DND-41 (cell line): ENCODE results near the gene VANGL1.

Experiments used
- ATAC-seq: fragments of 200-7000 bp; cut with Tn5 transposase; 3 replicates; pipeline ENCODE4 v1.9.1; 2021; ENCODE audit warnings: low read depth; ENCODE audit not compliant: insufficient read depth
- DNase-seq: peaks from one replicate; pipeline ENCODE4 v3.0.0-alpha.2; 2020
- H2AFZ ChIP-seq: 2 replicates; pipeline ENCODE4 v1.6.0; 2012; ENCODE audit warnings: low read depth, low read length
- H3K27ac ChIP-seq: 2 replicates; pipeline ENCODE4 v1.5.1; 2012; ENCODE audit warnings: low read length, inconsistent platforms
- H3K27me3 ChIP-seq: fragments of 200-600 bp; sonication (generic); 2 replicates; pipeline ENCODE4 v1.6.0; 2012; ENCODE audit warnings: low read length, mild to moderate bottlenecking, inconsistent platforms; ENCODE audit not compliant: insufficient read depth, poor library complexity
- H3K36me3 ChIP-seq: 2 replicates; pipeline ENCODE4 v1.5.1; 2012; ENCODE audit warnings: low read length, inconsistent platforms; ENCODE audit not compliant: insufficient read depth
- H3K4me1 ChIP-seq: 2 replicates; pipeline ENCODE4 v1.5.1; 2012; ENCODE audit warnings: mild to moderate bottlenecking, low read length; ENCODE audit not compliant: insufficient read depth
- H3K4me2 ChIP-seq: 2 replicates; pipeline ENCODE4 v1.6.0; 2012; ENCODE audit warnings: mild to moderate bottlenecking, moderate library complexity, low read length, inconsistent platforms; ENCODE audit not compliant: insufficient read depth
- H3K4me3 ChIP-seq, 2 experiments: fragments of 200-600 bp in 1 of 2; shearing (Covaris generic) in 1 of 2; 2 replicates each; pipeline ENCODE4 v1.5.1; 2012 to 2016; ENCODE audit warnings: inconsistent platforms in 2 of 2, low read length in 2 of 2, mild to moderate bottlenecking in 2 of 2, low read depth in 1 of 2, moderate library complexity in 1 of 2
- H3K79me2 ChIP-seq: 2 replicates; pipeline ENCODE4 v1.6.0; 2012; ENCODE audit warnings: low read length, inconsistent platforms; ENCODE audit not compliant: insufficient read depth
- H3K9ac ChIP-seq: 2 replicates; pipeline ENCODE4 v1.6.0; 2012; ENCODE audit warnings: low read depth, mild to moderate bottlenecking, inconsistent platforms, low read length, moderate library complexity
- H3K9me3 ChIP-seq: 2 replicates; pipeline ENCODE4 v1.5.1; 2012; ENCODE audit warnings: low read length, moderate library complexity, mild to moderate bottlenecking, inconsistent platforms; ENCODE audit not compliant: insufficient read depth, severe bottlenecking
- H4K20me1 ChIP-seq: 2 replicates; pipeline ENCODE4 v1.6.0; 2012; ENCODE audit warnings: low read length; ENCODE audit not compliant: insufficient read depth
- CTCF ChIP-seq: IDR thresholded peaks from 2 replicates; pipeline ENCODE4 v1.5.1; 2012; ENCODE audit warnings: borderline replicate concordance, low read length, moderate library complexity, mild to moderate bottlenecking; ENCODE audit not compliant: poor library complexity, severe bottlenecking; ENCODE audit errors: extremely low read depth
- EZH2 ChIP-seq: IDR thresholded peaks from 3 replicates; pipeline ENCODE4 v1.6.1; 2012; ENCODE audit warnings: borderline replicate concordance, low read depth, mild to moderate bottlenecking, moderate library complexity, low read length, inconsistent platforms; ENCODE audit not compliant: severe bottlenecking

The VANGL1 gene

GRCh38 chr1:115594600-115594999, 47.2 kb upstream of the VANGL1 start:
- ATAC-seq (no peak), DNase-seq (no peak)
- TF ChIP-seq CTCF, result no peak
- no peak for TF ChIP-seq EZH2

GRCh38 chr1:115595279-115596079, 46.3 kb upstream of the VANGL1 start:
- Histone ChIP-seq H3K4me2 (no peak overlapping the region), H3K79me2 (no peaks in the 10 kb centered on the region), H3K4me1 (no peaks in the 10 kb centered on the region), H2AFZ (no peak overlapping the region), H3K36me3 (no peaks in the 10 kb centered on the region), H4K20me1 (no peaks in the 10 kb centered on the region), H3K9me3 (no peaks in the 10 kb centered on the region), H3K27me3 (no peaks in the 10 kb centered on the region), H3K4me3 (no peak overlapping the region), H3K27ac (no peak overlapping the region), H3K9ac (no peak overlapping the region)
- DNase-seq, result peak; percentile 77
- TF ChIP-seq EZH2 (no peak), CTCF (peak; percentile 96)
- ATAC-seq, result peak; percentile 93

More at GRCh38 chr1:115594600-115594999, 47.2 kb upstream of the VANGL1 start:
- H3K4me1 ChIP-seq, result no peaks in the 10 kb centered on the region
- no peak overlapping the region for H3K4me2 ChIP-seq
- H3K9ac ChIP-seq, result no peak overlapping the region
- no peak overlapping the region for H2AFZ ChIP-seq
- H3K27me3 ChIP-seq, result no peaks in the 10 kb centered on the region
- H3K27ac ChIP-seq, result no peak overlapping the region
- H3K79me2 ChIP-seq, result no peaks in the 10 kb centered on the region
- H4K20me1 ChIP-seq, result no peaks in the 10 kb centered on the region
- no peak overlapping the region for H3K4me3 ChIP-seq
- no peaks in the 10 kb centered on the region for H3K36me3 ChIP-seq
- no peaks in the 10 kb centered on the region for H3K9me3 ChIP-seq

GRCh38 chr1:115596080-115596780, 45.5 kb upstream of the VANGL1 start:
- Histone ChIP-seq H3K4me2 (no peak overlapping the region), H3K9me3 (no peaks in the 10 kb centered on the region), H2AFZ (no peak overlapping the region), H4K20me1 (no peaks in the 10 kb centered on the region), H3K79me2 (no peaks in the 10 kb centered on the region), H3K4me3 (no peak overlapping the region), H3K36me3 (no peaks in the 10 kb centered on the region), H3K4me1 (no peaks in the 10 kb centered on the region), H3K27ac (no peak overlapping the region), H3K9ac (no peak overlapping the region), H3K27me3 (no peaks in the 10 kb centered on the region)
- no peak for ATAC-seq
- TF ChIP-seq EZH2, result no peak
- TF ChIP-seq CTCF, result no peak
- no peak for DNase-seq
